MG63 (cell line): ENCODE measurements around the gene MERTK. TPM values are rescaled to one million over a fixed set of nuclear protein-coding genes. Genes with fewer than 3 reads are reported as not detected.

Source experiments
- total RNA-seq: library from RNA; depleted of rRNA; stranded (reverse); fragments of >200 nt; shearing (Covaris generic); gene quantifications from 2 replicates; pipeline ENCODE4 v1.2.3, GENCODE V29; 2014; ENCODE audit warnings: low replicate concordance; rRNA removed

Gene MERTK
- total RNA-seq, 1 experiment from 2014 or later: 0.23 TPM

Other genes starting within 250 kb of the MERTK start
- gene ANAPC1, start 14.4 kb upstream of the MERTK start, total RNA-seq: 21.0 and 30.5 TPM in 2 replicates
- 7.0 and 32.9 TPM in 2 replicates for gene TMEM87B, start 156.7 kb downstream of the MERTK start, total RNA-seq
- not detected in 2 replicates for gene FBLN7, start 239.8 kb downstream of the MERTK start, total RNA-seq